Upper lobe of left lung (tissue), 6 donors: ENCODE results near the gene NLRP9. TPM values are rescaled to one million over a fixed set of nuclear protein-coding genes. Genes with fewer than 3 reads are reported as not detected.
"Not testable (repeated sequence)": the region's sequence is repeated elsewhere in the genome, so short reads cannot be mapped to it uniquely, and the experiment has no call there.

Source experiments
- ATAC-seq, 2 donors: fragments of 200-7000 bp; cut with Tn5 transposase; one replicate each; pipeline ENCODE4 v1.9.1; 2022; ENCODE audit warnings: mild to moderate bottlenecking in 2 of 2, moderate library complexity in 2 of 2; ENCODE audit not compliant: low FRiP score in 2 of 2
- DNase-seq, 2 donors: peaks; one replicate each; pipeline ENCODE4 v3.0.0-alpha.2; 2019 to 2020
- H3K27ac ChIP-seq, 4 donors: fragments of 200-600 bp; sonication (generic); one replicate each; pipeline ENCODE4 v1.5.1; 2016 to 2019
- H3K27me3 ChIP-seq, 4 donors: fragments of 200-600 bp; sonication (generic); one replicate each; pipeline ENCODE4 v1.5.1; 2017 to 2019
- H3K36me3 ChIP-seq, 4 donors: fragments of 200-600 bp; sonication (generic); one replicate each; pipeline ENCODE4 v1.5.1; 2016 to 2019
- H3K4me1 ChIP-seq, 4 donors: fragments of 200-600 bp; sonication (generic); one replicate each; pipeline ENCODE4 v1.5.1; 2018 to 2019
- H3K4me3 ChIP-seq, 4 donors: fragments of 200-600 bp; sonication (generic); one replicate each; pipeline ENCODE4 v1.5.1; 2017 to 2019; ENCODE audit warnings: mild to moderate bottlenecking in 2 of 4, moderate library complexity in 1 of 4
- H3K9me3 ChIP-seq, 4 donors: fragments of 200-600 bp; sonication (generic); one replicate each; pipeline ENCODE4 v1.5.1; 2018 to 2019
- CTCF ChIP-seq, 6 experiments: fragments of 450-650 bp in 4 of 6; fragments of 200-600 bp in 2 of 6; sonication (generic) in 2 of 6; IDR thresholded peaks; one replicate each; pipeline ENCODE4 v1.5.1; 2016 to 2019; ENCODE audit warnings: antibody characterized with exemption in 6 of 6
- EP300 ChIP-seq, 4 donors: sonication (generic); formaldehyde crosslinking; IDR thresholded peaks; one replicate each; pipeline ENCODE4 v1.5.1; 2017; ENCODE audit warnings: antibody characterized with exemption in 4 of 4, control low read depth in 2 of 4
- POLR2A ChIP-seq, 4 donors: fragments of 450-650 bp; IDR thresholded peaks; one replicate each; pipeline ENCODE4 v1.5.1; 2016 to 2017; ENCODE audit warnings: antibody characterized with exemption in 4 of 4, mild to moderate bottlenecking in 2 of 4
- POLR2AphosphoS5 ChIP-seq, 2 donors: sonication (generic); formaldehyde crosslinking; IDR thresholded peaks; one replicate each; pipeline ENCODE4 v1.5.1; 2017; ENCODE audit warnings: antibody characterized with exemption in 2 of 2
- WGBS, 2 donors: methylation state at CpG; one replicate each; pipeline ENCODE4 v1.1.5; 2017 to 2018; 5-methylcytosine and 5-hydroxymethylcytosine counted together
- total RNA-seq, 6 donors: library from RNA; depleted of rRNA in 4 of 6; stranded (reverse); fragments of >200 nt in 4 of 6; gene quantifications; one replicate each; pipeline versions ENCODE4 v1.1.0 to v1.2.1, GENCODE V29; 2016 to 2021
- donor health status: DM: no; HTN: no; CAD: no; lungs with moderate emphysema.
- donor health status: DM: no; HTN: yes; CAD: no; lungs with severe emphysema.

NLRP9 gene
- not detected for total RNA-seq

- no peak for ATAC-seq
- Histone ChIP-seq H3K27ac (no peak within 1 kb of the TSS), H3K36me3 (no peaks in the 10 kb centered on the region), H3K4me3 (no peak within 1 kb of the TSS), H3K9me3 (no peaks in the 10 kb centered on the region), H3K4me1 (no peaks in the 10 kb centered on the region), H3K27me3 (no peaks in the 10 kb centered on the region)
- DNase-seq: no peak
- no peak for TF ChIP-seq POLR2A (IDR thresholded peaks at IDR 0.05)
- TF ChIP-seq CTCF (IDR thresholded peaks at IDR 0.05): no peak
- no peak for TF ChIP-seq POLR2AphosphoS5 (IDR thresholded peaks at IDR 0.05)
- TF ChIP-seq EP300 (IDR thresholded peaks at IDR 0.05): no peak
- WGBS, 2 donors: 91 to 92% methylated on average over 3 of the region's 3 CpGs
Measured at GRCh38 chr19:55738302-55738701, at the start of gene NLRP9. Gene NLRP9, minus strand, starts transcription at chr19:55738402. Its CDS starts 28 bp downstream, at chr19:55738374.

- Histone ChIP-seq H3K4me1 (no peaks in the 10 kb centered on the region), H3K36me3 (no peaks in the 10 kb centered on the region), H3K9me3 (no peaks in the 10 kb centered on the region), H3K27me3 (no peaks in the 10 kb centered on the region), H3K4me3 (no peak overlapping the region), H3K27ac (no peak overlapping the region)
- ATAC-seq: no peak
- no peak for DNase-seq
- WGBS, 2 donors: 77 to 82% methylated on average over 5 of the region's 5 CpGs
- TF ChIP-seq POLR2A (IDR thresholded peaks at IDR 0.05) (no peak), EP300 (IDR thresholded peaks at IDR 0.05) (no peak), CTCF (IDR thresholded peaks at IDR 0.05) (no peak), POLR2AphosphoS5 (IDR thresholded peaks at IDR 0.05) (no peak)
Measured at GRCh38 chr19:55781112-55781511, 42.9 kb upstream of the NLRP9 start.

DNA sequence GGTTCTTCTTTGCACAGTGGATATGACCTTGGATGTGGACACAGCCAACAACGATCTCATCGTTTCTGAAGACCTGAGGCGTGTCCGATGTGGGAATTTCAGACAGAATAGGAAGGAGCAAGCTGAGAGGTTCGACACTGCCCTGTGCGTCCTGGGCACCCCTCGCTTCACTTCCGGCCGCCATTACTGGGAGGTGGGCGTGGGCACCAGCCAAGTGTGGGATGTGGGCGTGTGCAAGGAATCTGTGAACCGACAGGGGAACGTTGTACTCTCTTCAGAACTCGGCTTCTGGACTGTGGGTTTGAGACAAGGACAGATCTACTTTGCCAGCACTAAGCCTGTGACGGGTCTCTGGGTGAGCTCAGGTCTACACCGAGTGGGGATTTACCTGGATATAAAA, 40.1 kb upstream of the NLRP9 start:
- WGBS, 2 donors: 86 to 88% methylated on average over 15 to 16 of the region's 16 CpGs

DNA sequence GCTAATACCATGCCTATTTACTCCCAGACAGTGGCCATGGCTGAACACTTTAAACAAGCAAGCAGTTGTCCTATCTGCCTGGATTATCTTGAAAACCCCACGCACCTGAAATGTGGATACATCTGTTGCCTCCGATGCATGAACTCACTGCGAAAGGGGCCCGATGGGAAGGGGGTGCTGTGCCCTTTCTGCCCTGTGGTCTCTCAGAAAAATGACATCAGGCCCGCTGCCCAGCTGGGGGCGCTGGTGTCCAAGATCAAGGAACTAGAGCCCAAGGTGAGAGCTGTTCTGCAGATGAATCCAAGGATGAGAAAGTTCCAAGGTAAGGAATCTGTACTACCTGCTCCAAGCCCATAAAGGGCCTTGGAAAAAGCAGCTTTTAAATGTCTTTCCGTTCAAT, 39.3 kb upstream of the NLRP9 start:
- H3K36me3 ChIP-seq: no peaks in the 10 kb centered on the region
- TF ChIP-seq EP300 (IDR thresholded peaks at IDR 0.05) (no peak), CTCF (IDR thresholded peaks at IDR 0.05) (no peak), POLR2AphosphoS5 (IDR thresholded peaks at IDR 0.05) (no peak), POLR2A (IDR thresholded peaks at IDR 0.05) (no peak)
- WGBS, 2 donors: 21 to 37% methylated on average over 7 of the region's 7 CpGs
- H3K9me3 ChIP-seq: no peaks in the 10 kb centered on the region
- ATAC-seq (no peak), DNase-seq (no peak)
- no peak overlapping the region for H3K4me3 ChIP-seq
- H3K27me3 ChIP-seq: no peaks in the 10 kb centered on the region
- no peak overlapping the region for H3K27ac ChIP-seq
- H3K4me1 ChIP-seq: no peaks in the 10 kb centered on the region

More for the DNA sequence above, 40.1 kb upstream of the NLRP9 start:
- Histone ChIP-seq H3K9me3 (no peaks in the 10 kb centered on the region), H3K4me1 (no peaks in the 10 kb centered on the region), H3K36me3 (no peaks in the 10 kb centered on the region), H3K27me3 (no peaks in the 10 kb centered on the region), H3K4me3 (no peak overlapping the region), H3K27ac (no peak overlapping the region)
- TF ChIP-seq EP300 (IDR thresholded peaks at IDR 0.05) (no peak), CTCF (IDR thresholded peaks at IDR 0.05) (no peak), POLR2A (IDR thresholded peaks at IDR 0.05) (no peak), POLR2AphosphoS5 (IDR thresholded peaks at IDR 0.05) (no peak)
- no peak for ATAC-seq
- no peak for DNase-seq

DNA sequence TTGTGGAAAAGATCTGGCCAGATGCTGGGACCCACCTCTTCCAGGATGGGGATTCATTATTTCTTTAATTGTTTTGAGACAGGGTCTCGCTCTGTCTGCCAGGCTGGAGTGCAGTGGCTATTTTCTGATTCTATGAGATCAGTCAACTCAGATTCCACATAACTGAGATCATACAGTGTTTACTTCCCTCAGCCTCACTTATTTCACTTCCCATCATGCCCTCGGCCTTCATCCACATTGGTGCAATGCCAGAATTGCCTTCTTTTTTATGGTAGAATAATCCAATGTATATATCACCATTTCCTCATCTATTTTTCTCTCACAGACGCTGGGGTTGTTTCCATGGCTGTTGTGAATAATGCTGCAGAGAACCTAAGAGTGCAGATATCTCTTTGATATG, 31.4 kb upstream of the NLRP9 start:
- not testable (repeated sequence) for H3K4me1 ChIP-seq, H3K27me3 ChIP-seq, ATAC-seq, DNase-seq, H3K27ac ChIP-seq, H3K4me3 ChIP-seq, H3K9me3 ChIP-seq, H3K36me3 ChIP-seq
- WGBS, 2 donors: 38 to 54% methylated on average over 3 of the region's 3 CpGs

- WGBS, 2 donors: 84 to 88% methylated on average over 5 to 6 of the region's 6 CpGs
- not testable (repeated sequence) for H3K4me1 ChIP-seq, DNase-seq, ATAC-seq, H3K4me3 ChIP-seq, H3K27me3 ChIP-seq, H3K27ac ChIP-seq, H3K9me3 ChIP-seq, H3K36me3 ChIP-seq
Measured at GRCh38 chr19:55768818-55769217, 30.6 kb upstream of the NLRP9 start, which contains the start of gene RFPL4AL1. Gene RFPL4AL1, plus strand, starts transcription at chr19:55769118. Its CDS starts 2,687 bp downstream, at chr19:55771805.
